Large intestine (tissue), 3 donors: ENCODE measurements around the gene ATP8A2. TPM values are rescaled to one million over a fixed set of nuclear protein-coding genes. Genes with fewer than 3 reads are reported as not detected.
A peak's percentile ranks its signal among the peaks of the same experiment; 100 is the strongest.

Source experiments
- DNase-seq, 2 donors: peaks; one replicate each; pipeline versions ENCODE4 v3.0.0 to v3.0.0-alpha.2; 2013
- H3K27ac ChIP-seq: one replicate; pipeline ENCODE4 v1.5.1; 2013; ENCODE audit warnings: low read length
- H3K27me3 ChIP-seq: 2 replicates; pipeline ENCODE4 v1.6.1; 2013; ENCODE audit warnings: low read length; ENCODE audit not compliant: control insufficient read depth, insufficient read depth
- H3K36me3 ChIP-seq: 2 replicates; pipeline ENCODE4 v1.6.1; 2013; ENCODE audit warnings: low read length; ENCODE audit not compliant: control insufficient read depth, insufficient read depth
- H3K4me1 ChIP-seq: one replicate; pipeline ENCODE4 v1.6.1; 2013; ENCODE audit warnings: low read length; ENCODE audit not compliant: control insufficient read depth, insufficient read depth
- H3K4me3 ChIP-seq: one replicate; pipeline ENCODE4 v1.5.1; 2013; ENCODE audit warnings: low read length
- H3K9me3 ChIP-seq: one replicate; pipeline ENCODE4 v1.6.1; 2013; ENCODE audit warnings: mild to moderate bottlenecking, low read depth, low read length, moderate library complexity; ENCODE audit not compliant: control insufficient read depth
- WGBS: methylation state at CpG from one replicate; pipeline ENCODE4 v1.1.5; 2013; ENCODE audit warnings: low lambda C conversion rate; ENCODE audit not compliant: insufficient coverage; 5-methylcytosine and 5-hydroxymethylcytosine counted together
- polyA plus RNA-seq: library from polyadenylated mRNA; unstranded; fragments of 120-200 nt; gene quantifications from one replicate; pipeline ENCODE4 v1.2.1, GENCODE V29; 2013

Gene ATP8A2
- polyA plus RNA-seq, 1 donor = 2.3 TPM

- no CpG with 5 or more reads among the region's 6 CpGs for WGBS
- no peaks in the 10 kb centered on the region for H3K4me1 ChIP-seq
- DNase-seq = no peak
- H3K27ac ChIP-seq = no peak overlapping the region
- H3K36me3 ChIP-seq = no peaks in the 10 kb centered on the region
- no peaks in the 10 kb centered on the region for H3K9me3 ChIP-seq
- peaks cover 19% of the 10 kb centered on the region for H3K27me3 ChIP-seq
- H3K4me3 ChIP-seq = no peak overlapping the region
Measured at GRCh38 chr13:25979371-25979770, 607.6 kb downstream of the ATP8A2 start.

- no peaks in the 10 kb centered on the region for H3K4me1 ChIP-seq
- no peak for DNase-seq
- peaks cover 16% of the 10 kb centered on the region for H3K27me3 ChIP-seq
- no peaks in the 10 kb centered on the region for H3K36me3 ChIP-seq
- no peaks in the 10 kb centered on the region for H3K9me3 ChIP-seq
- no peak overlapping the region for H3K27ac ChIP-seq
- H3K4me3 ChIP-seq = no peak overlapping the region
- WGBS = no CpG with 5 or more reads among the region's 2 CpGs
Measured at GRCh38 chr13:25980255-25980654, 608.5 kb downstream of the ATP8A2 start.

GRCh38 chr13:25981060-25981459, 609.3 kb downstream of the ATP8A2 start:
- no CpG with 5 or more reads among the region's 1 CpG for WGBS
- Histone ChIP-seq H3K36me3 (no peaks in the 10 kb centered on the region), H3K27me3 (peaks cover 12% of the 10 kb centered on the region), H3K9me3 (no peaks in the 10 kb centered on the region), H3K27ac (no peak overlapping the region), H3K4me1 (no peaks in the 10 kb centered on the region), H3K4me3 (no peak overlapping the region)
- DNase-seq = no peak

GRCh38 chr13:25982907-25983306, 611.1 kb downstream of the ATP8A2 start:
- Histone ChIP-seq H3K4me3 (no peak overlapping the region), H3K27me3 (no peaks in the 10 kb centered on the region), H3K36me3 (no peaks in the 10 kb centered on the region), H3K4me1 (no peaks in the 10 kb centered on the region), H3K27ac (no peak overlapping the region), H3K9me3 (no peaks in the 10 kb centered on the region)
- DNase-seq = no peak

GRCh38 chr13:25987987-25988386, 616.2 kb downstream of the ATP8A2 start:
- no peak overlapping the region for H3K27ac ChIP-seq
- DNase-seq = no peak
- WGBS = no CpG with 5 or more reads among the region's 8 CpGs
- no peak overlapping the region for H3K4me3 ChIP-seq
- no peaks in the 10 kb centered on the region for H3K36me3 ChIP-seq
- H3K9me3 ChIP-seq = no peaks in the 10 kb centered on the region
- peaks cover 4% of the 10 kb centered on the region for H3K4me1 ChIP-seq
- no peaks in the 10 kb centered on the region for H3K27me3 ChIP-seq

- H3K4me3 ChIP-seq = no peak overlapping the region
- peaks cover 4% of the 10 kb centered on the region for H3K4me1 ChIP-seq
- peak; percentile 31 to 71 for DNase-seq
- WGBS = no CpG with 5 or more reads among the region's 3 CpGs
- H3K36me3 ChIP-seq = no peaks in the 10 kb centered on the region
- H3K9me3 ChIP-seq = no peaks in the 10 kb centered on the region
- no peak overlapping the region for H3K27ac ChIP-seq
- H3K27me3 ChIP-seq = no peaks in the 10 kb centered on the region
Measured at GRCh38 chr13:25988661-25989060, 616.9 kb downstream of the ATP8A2 start.

- H3K36me3 ChIP-seq = no peaks in the 10 kb centered on the region
- peaks cover 4% of the 10 kb centered on the region for H3K4me1 ChIP-seq
- no peak overlapping the region for H3K27ac ChIP-seq
- H3K9me3 ChIP-seq = no peaks in the 10 kb centered on the region
- WGBS = 87% methylated on average over 2 of the region's 10 CpGs
- H3K27me3 ChIP-seq = no peaks in the 10 kb centered on the region
- no peak for DNase-seq
- no peak overlapping the region for H3K4me3 ChIP-seq
Measured at GRCh38 chr13:25990801-25991200, 619.0 kb downstream of the ATP8A2 start.

GRCh38 chr13:25992076-25992475, 620.3 kb downstream of the ATP8A2 start:
- no CpG with 5 or more reads among the region's 1 CpG for WGBS
- no peaks in the 10 kb centered on the region for H3K36me3 ChIP-seq
- no peak overlapping the region for H3K27ac ChIP-seq
- no peak overlapping the region for H3K4me3 ChIP-seq
- no peak for DNase-seq
- no peaks in the 10 kb centered on the region for H3K27me3 ChIP-seq
- peaks cover 4% of the 10 kb centered on the region for H3K4me1 ChIP-seq
- H3K9me3 ChIP-seq = no peaks in the 10 kb centered on the region

- no peak overlapping the region for H3K27ac ChIP-seq
- H3K9me3 ChIP-seq = no peaks in the 10 kb centered on the region
- no peaks in the 10 kb centered on the region for H3K36me3 ChIP-seq
- no peak for DNase-seq
- H3K27me3 ChIP-seq = peaks cover 5% of the 10 kb centered on the region
- H3K4me3 ChIP-seq = no peak overlapping the region
- no CpG with 5 or more reads among the region's 1 CpG for WGBS
- no peaks in the 10 kb centered on the region for H3K4me1 ChIP-seq
Measured at GRCh38 chr13:26007261-26008125, 635.7 kb downstream of the ATP8A2 start.

GRCh38 chr13:26010487-26011207, 638.9 kb downstream of the ATP8A2 start:
- H3K4me1 ChIP-seq = no peaks in the 10 kb centered on the region
- no peak overlapping the region for H3K27ac ChIP-seq
- DNase-seq = no peak
- no peak overlapping the region for H3K4me3 ChIP-seq
- H3K9me3 ChIP-seq = no peaks in the 10 kb centered on the region
- no CpG with 5 or more reads among the region's 13 CpGs for WGBS
- peaks cover 8% of the 10 kb centered on the region for H3K27me3 ChIP-seq
- no peaks in the 10 kb centered on the region for H3K36me3 ChIP-seq
